Astrocyte (in vitro differentiated cells and primary cell): ENCODE results near the gene PAF1. TPM values are rescaled to one million over a fixed set of nuclear protein-coding genes. Genes with fewer than 3 reads are reported as not detected.
A peak's percentile ranks its signal among the peaks of the same experiment; 100 is the strongest.

Source experiments
- DNase-seq: peaks from one replicate; pipeline ENCODE4 v3.0.0-alpha.2; 2010; ENCODE audit warnings: low read depth
- FAIRE-seq: peaks from 2 replicates; lab custom pipeline; 2011; peaks lifted over from hg19 to GRCh38; lab: Jason Lieb, UNC
- H2AFZ ChIP-seq: 2 replicates; pipeline ENCODE4 v1.6.0; 2012; ENCODE audit warnings: low read depth, low read length, inconsistent platforms
- H3K27ac ChIP-seq: 2 replicates; pipeline ENCODE4 v1.5.1; 2011; ENCODE audit warnings: low read depth, low read length, inconsistent platforms
- H3K27me3 ChIP-seq: 2 replicates; pipeline ENCODE4 v1.6.0; 2011; ENCODE audit warnings: low read length, inconsistent platforms; ENCODE audit not compliant: insufficient read depth
- H3K36me3 ChIP-seq: 2 replicates; pipeline ENCODE4 v1.5.1; 2011; ENCODE audit warnings: low read length, inconsistent platforms; ENCODE audit not compliant: insufficient read depth
- H3K4me1 ChIP-seq: 2 replicates; pipeline ENCODE4 v1.5.1; 2011; ENCODE audit warnings: low read length, inconsistent platforms; ENCODE audit not compliant: insufficient read depth
- H3K4me2 ChIP-seq: 2 replicates; pipeline ENCODE4 v1.6.0; 2012; ENCODE audit warnings: low read length, inconsistent platforms
- H3K4me3 ChIP-seq: 2 replicates; pipeline ENCODE4 v1.5.1; 2011; ENCODE audit warnings: low read depth, mild to moderate bottlenecking, low read length, inconsistent platforms; ENCODE audit not compliant: insufficient read depth
- H3K79me2 ChIP-seq: 2 replicates; pipeline ENCODE4 v1.6.0; 2012; ENCODE audit warnings: mild to moderate bottlenecking, low read length, inconsistent platforms; ENCODE audit not compliant: insufficient read depth
- H3K9ac ChIP-seq: 2 replicates; pipeline ENCODE4 v1.6.0; 2012; ENCODE audit warnings: mild to moderate bottlenecking, low read length, inconsistent platforms
- H3K9me3 ChIP-seq: 2 replicates; pipeline ENCODE4 v1.5.1; 2012; ENCODE audit warnings: low read depth, mild to moderate bottlenecking, low read length, inconsistent platforms; ENCODE audit not compliant: insufficient read depth
- H4K20me1 ChIP-seq: 2 replicates; pipeline ENCODE4 v1.6.0; 2012; ENCODE audit warnings: low read length, inconsistent platforms; ENCODE audit not compliant: insufficient read depth
- H3K27ac Mint-ChIP-seq: one replicate; pipeline ENCODE4 v1.8.0; 2021; ENCODE audit warnings: mild to moderate bottlenecking, mixed read lengths; ENCODE audit not compliant: unreplicated experiment
- H3K27me3 Mint-ChIP-seq: one replicate; pipeline ENCODE4 v1.8.0; 2021; ENCODE audit warnings: low read depth, mixed read lengths; ENCODE audit not compliant: unreplicated experiment
- H3K36me3 Mint-ChIP-seq: one replicate; pipeline ENCODE4 v1.8.0; 2021; ENCODE audit warnings: low read depth, mixed read lengths; ENCODE audit not compliant: unreplicated experiment
- H3K4me1 Mint-ChIP-seq: one replicate; pipeline ENCODE4 v1.8.0; 2021; ENCODE audit warnings: low read depth, mixed read lengths; ENCODE audit not compliant: unreplicated experiment
- H3K4me3 Mint-ChIP-seq: one replicate; pipeline ENCODE4 v1.8.0; 2021; ENCODE audit warnings: mild to moderate bottlenecking, moderate library complexity, mixed read lengths; ENCODE audit not compliant: unreplicated experiment
- H3K9me3 Mint-ChIP-seq: one replicate; pipeline ENCODE4 v1.8.0; 2021; ENCODE audit warnings: mild to moderate bottlenecking, mixed read lengths; ENCODE audit not compliant: unreplicated experiment
- CTCF ChIP-seq: IDR thresholded peaks from 2 replicates; pipeline ENCODE4 v1.5.1; 2011; ENCODE audit warnings: low read depth, mild to moderate bottlenecking, inconsistent platforms, low read length, moderate library complexity; ENCODE audit not compliant: insufficient read depth
- EZH2 ChIP-seq: IDR thresholded peaks from 2 replicates; pipeline ENCODE4 v1.6.1; 2012; ENCODE audit warnings: mild to moderate bottlenecking, low read length, inconsistent platforms; ENCODE audit not compliant: insufficient read depth
- total RNA-seq: library from RNA; stranded (reverse); gene quantifications from 2 replicates; pipeline ENCODE4 v1.2.1, GENCODE V29; 2021

The PAF1 gene
- total RNA-seq, 1 donor from 2014 or later, result 43.2 TPM

GRCh38 chr19:39411081-39411831 is 20.4 kb upstream of the PAF1 start:
- no peaks in the 10 kb centered on the region for H3K27me3 ChIP-seq
- H2AFZ ChIP-seq, result no peak overlapping the region
- H3K9me3 ChIP-seq, result no peaks in the 10 kb centered on the region
- H3K36me3 ChIP-seq, result peaks cover 4% of the 10 kb centered on the region
- peaks cover 52% of the 10 kb centered on the region for H3K4me1 ChIP-seq
- DNase-seq, result no peak
- H3K4me2 ChIP-seq, result peak overlapping the region; percentile 96
- Mint-ChIP-seq H3K27ac (peak overlapping the region; percentile 43), H3K9me3 (no peaks in the 10 kb centered on the region), H3K4me3 (peak overlapping the region; percentile 90), H3K27me3 (no peaks in the 10 kb centered on the region), H3K36me3 (peaks cover 5% of the 10 kb centered on the region), H3K4me1 (peaks cover 32% of the 10 kb centered on the region)
- H3K27ac ChIP-seq, result peak overlapping the region; percentile 97
- peaks cover 47% of the 10 kb centered on the region for H4K20me1 ChIP-seq
- peaks cover 66% of the 10 kb centered on the region for H3K79me2 ChIP-seq
- H3K4me3 ChIP-seq, result peak overlapping the region; percentile 18
- peak overlapping the region; percentile 90 for H3K9ac ChIP-seq
- TF ChIP-seq EZH2 (no peak), CTCF (no peak)
- FAIRE-seq, result no peak

- Histone ChIP-seq H3K27ac (peak overlapping the region; percentile 97), H3K79me2 (peaks cover 61% of the 10 kb centered on the region)
- peak overlapping the region; percentile 90 for H3K4me3 Mint-ChIP-seq
Measured at GRCh38 chr19:39410831-39411080, 19.9 kb upstream of the PAF1 start.

More at GRCh38 chr19:39410831-39411080, 19.9 kb upstream of the PAF1 start:
- H3K27ac Mint-ChIP-seq, result peak overlapping the region; percentile 43
- Histone ChIP-seq H3K36me3 (peaks cover 4% of the 10 kb centered on the region), H3K9ac (peak overlapping the region; percentile 90), H3K4me2 (peak overlapping the region; percentile 96), H3K4me1 (peaks cover 55% of the 10 kb centered on the region), H3K27me3 (no peaks in the 10 kb centered on the region), H2AFZ (no peak overlapping the region), H3K4me3 (no peak overlapping the region), H3K9me3 (no peaks in the 10 kb centered on the region), H4K20me1 (peaks cover 42% of the 10 kb centered on the region)
- DNase-seq (no peak), FAIRE-seq (no peak)
- peaks cover 5% of the 10 kb centered on the region for H3K36me3 Mint-ChIP-seq
- no peak for TF ChIP-seq CTCF
- no peak for TF ChIP-seq EZH2
- no peaks in the 10 kb centered on the region for H3K27me3 Mint-ChIP-seq
- H3K4me1 Mint-ChIP-seq, result peaks cover 34% of the 10 kb centered on the region
- no peaks in the 10 kb centered on the region for H3K9me3 Mint-ChIP-seq
